Lung (tissue), 12 donors: Measurements from ENCODE around the gene OR51I1. TPM values are rescaled to one million over a fixed set of nuclear protein-coding genes. Genes with fewer than 3 reads are reported as not detected.

Source experiments
- ATAC-seq: fragments of 200-7000 bp; cut with Tn5 transposase; one replicate; pipeline ENCODE4 v1.9.1; 2020; ENCODE audit warnings: moderate number of reproducible peaks; ENCODE audit not compliant: insufficient read depth, low FRiP score
- DNase-seq, 3 donors: peaks; one replicate each; pipeline ENCODE4 v3.0.0-alpha.2; 2013 to 2017
- H3K27ac ChIP-seq, 2 donors: one replicate each; pipeline ENCODE4 v1.5.1; 2013; ENCODE audit warnings: mild to moderate bottlenecking in 2 of 2, moderate library complexity in 2 of 2, control low read depth in 1 of 2, inconsistent platforms in 1 of 2, low read depth in 1 of 2, low read length in 1 of 2
- H3K27me3 ChIP-seq, 3 donors: one replicate each; pipeline ENCODE4 v1.5.1; 2013; ENCODE audit warnings: low read length in 2 of 3; ENCODE audit not compliant: control insufficient read depth in 3 of 3, insufficient read depth in 3 of 3
- H3K36me3 ChIP-seq, 4 donors: one replicate each; pipeline ENCODE4 v1.5.1; 2013; ENCODE audit warnings: low read length in 4 of 4, mild to moderate bottlenecking in 1 of 4, moderate library complexity in 1 of 4; ENCODE audit not compliant: control insufficient read depth in 4 of 4, insufficient read depth in 4 of 4
- H3K4me1 ChIP-seq, 5 donors: one replicate each; pipeline ENCODE4 v1.5.1; 2013; ENCODE audit warnings: low read length in 5 of 5, mild to moderate bottlenecking in 2 of 5, moderate library complexity in 1 of 5; ENCODE audit not compliant: control insufficient read depth in 5 of 5, insufficient read depth in 5 of 5
- H3K4me3 ChIP-seq: one replicate; pipeline ENCODE4 v1.5.1; 2013; ENCODE audit warnings: mild to moderate bottlenecking, control low read depth, moderate library complexity
- H3K9ac ChIP-seq, 2 donors: one replicate each; pipeline ENCODE4 v1.5.1; 2013; ENCODE audit warnings: low read length in 2 of 2, control low read depth in 1 of 2; ENCODE audit not compliant: insufficient read depth in 1 of 2
- H3K9me3 ChIP-seq, 4 donors: one replicate each; pipeline ENCODE4 v1.5.1; 2013; ENCODE audit warnings: low read length in 3 of 4, mild to moderate bottlenecking in 1 of 4, moderate library complexity in 1 of 4; ENCODE audit not compliant: control insufficient read depth in 4 of 4, insufficient read depth in 3 of 4
- CTCF ChIP-seq: IDR thresholded peaks from 2 replicates; pipeline ENCODE4 v1.5.1; 2012; ENCODE audit warnings: mild to moderate bottlenecking; ENCODE audit errors: control extremely low read depth, extremely low read depth
- WGBS, 2 donors: extraction: QIAGEN DNeasy Blood & Tissue Kit; methylation state at CpG; one replicate each; pipeline ENCODE4 v1.1.7; 2013; 5-methylcytosine and 5-hydroxymethylcytosine counted together
- polyA plus RNA-seq, 2 donors: library from polyadenylated mRNA; stranded (reverse); fragments of 200-250 nt; gene quantifications; one replicate each; pipeline ENCODE4 v1.2.1, GENCODE V29; 2013
- total RNA-seq, 2 donors: library from RNA; depleted of rRNA in 1 of 2; stranded (reverse); fragments of >200 nt in 1 of 2; gene quantifications; one replicate each; pipeline ENCODE4 v1.2.1, GENCODE V29; 2014 to 2021
- donor health status: control.
- donor health status: control.
- donor health status: Bipolar disorder and iron deficiency.
- donor health status: healthy.
- donor health status: DM: yes; HTN: yes; CAD: no.

OR51I1 gene
- total and polyA plus RNA-seq, 4 donors, result 3.2 TPM; not detected in 3

GRCh38 chr11:5449023-5449422 lies 7.7 kb upstream of the OR51I1 start, which contains the start of gene OR51I2:
Gene OR51I2 (plus strand): TSS chr11:5449323. CDS start chr11:5453489, 4,166 bp downstream.
- H3K36me3 ChIP-seq, result no peaks in the 10 kb centered on the region
- no peaks in the 10 kb centered on the region for H3K4me1 ChIP-seq
- no peak within 1 kb of the TSS for H3K9ac ChIP-seq
- H3K9me3 ChIP-seq, result no peaks in the 10 kb centered on the region
- DNase-seq (no peak), ATAC-seq (no peak)
- H3K27ac ChIP-seq, result no peak within 1 kb of the TSS
- WGBS, 2 donors, result 93 to 96% methylated on average over 2 of the region's 2 CpGs
- H3K4me3 ChIP-seq, result no peak within 1 kb of the TSS
- TF ChIP-seq CTCF, result no peak
- no peaks in the 10 kb centered on the region for H3K27me3 ChIP-seq

- no peak for ATAC-seq
- H3K9me3 ChIP-seq, result no peaks in the 10 kb centered on the region
- H3K36me3 ChIP-seq, result no peaks in the 10 kb centered on the region
- H3K9ac ChIP-seq, result no peak overlapping the region
- H3K4me3 ChIP-seq, result no peak overlapping the region
- no peaks in the 10 kb centered on the region for H3K4me1 ChIP-seq
- WGBS, 2 donors, result 36 to 78% methylated on average over 2 of the region's 2 CpGs
- no peaks in the 10 kb centered on the region for H3K27me3 ChIP-seq
- no peak overlapping the region for H3K27ac ChIP-seq
- no peak for TF ChIP-seq CTCF
- no peak for DNase-seq
These were observed 2.6 kb upstream of the OR51I1 start for GRCh38 chr11:5443835-5444393.

- Histone ChIP-seq H3K9ac (no peak overlapping the region), H3K4me1 (no peaks in the 10 kb centered on the region), H3K9me3 (no peaks in the 10 kb centered on the region), H3K27me3 (no peaks in the 10 kb centered on the region), H3K27ac (no peak overlapping the region), H3K36me3 (no peaks in the 10 kb centered on the region), H3K4me3 (no peak overlapping the region)
- DNase-seq, result no peak
- 49 to 87% methylated on average over 3 of the region's 3 CpGs for WGBS, 2 donors
- no peak for TF ChIP-seq CTCF
- no peak for ATAC-seq
These were observed 18.2 kb downstream of the OR51I1 start for GRCh38 chr11:5423131-5423530.

- no peak for ATAC-seq
- WGBS, 2 donors, result 90 to 100% methylated on average over 1 of the region's 1 CpG
These were observed 19.5 kb downstream of the OR51I1 start, which contains the start of gene OR51Q1 for GRCh38 chr11:5421811-5422210. Gene OR51Q1 (plus strand): TSS chr11:5422111. CDS start chr11:5422201, 90 bp downstream.

More at GRCh38 chr11:5421811-5422210, 19.5 kb downstream of the OR51I1 start, which contains the start of gene OR51Q1:
- Histone ChIP-seq H3K27me3 (no peaks in the 10 kb centered on the region), H3K27ac (no peak within 1 kb of the TSS), H3K36me3 (no peaks in the 10 kb centered on the region), H3K4me3 (no peak within 1 kb of the TSS), H3K9ac (no peak within 1 kb of the TSS), H3K4me1 (no peaks in the 10 kb centered on the region), H3K9me3 (no peaks in the 10 kb centered on the region)
- DNase-seq, result no peak
- no peak for TF ChIP-seq CTCF
